CD4-positive, alpha-beta T cell treated with Interleukin-10 for 1 hour (primary cell): ENCODE measurements around the gene SIL1.
"Not testable (repeated sequence)": the region's sequence is repeated elsewhere in the genome, so short reads cannot be mapped to it uniquely, and the experiment has no call there.

ENCODE experiments used
- DNase-seq: peaks from one replicate; pipeline ENCODE4 v3.0.0-alpha.2; 2020

SIL1 gene

GRCh38 chr5:138935466-138935865 lies 262.7 kb downstream of the SIL1 start:
- DNase-seq = no peak

- no peak for DNase-seq
Measured at GRCh38 chr5:138934971-138935370, 263.2 kb downstream of the SIL1 start.

GRCh38 chr5:138933522-138934290 lies 264.5 kb downstream of the SIL1 start:
- DNase-seq = no peak

- DNase-seq = no peak
Measured at GRCh38 chr5:138932171-138932810, 265.9 kb downstream of the SIL1 start.

GRCh38 chr5:138930371-138931097 lies 267.6 kb downstream of the SIL1 start:
- no peak for DNase-seq

- DNase-seq = no peak
Measured at GRCh38 chr5:138929571-138929955, 268.6 kb downstream of the SIL1 start.

GRCh38 chr5:138927979-138928378 lies 270.2 kb downstream of the SIL1 start:
- DNase-seq = no peak

- no peak for DNase-seq
Measured at GRCh38 chr5:138927544-138927943, 270.6 kb downstream of the SIL1 start.

GRCh38 chr5:138926688-138927448 lies 271.3 kb downstream of the SIL1 start:
- DNase-seq = no peak

GRCh38 chr5:138926257-138926656 lies 271.9 kb downstream of the SIL1 start:
- DNase-seq = no peak

- DNase-seq = no peak
Measured at GRCh38 chr5:138925090-138925635, 273.0 kb downstream of the SIL1 start.

- no peak for DNase-seq
Measured at GRCh38 chr5:138922494-138922893, 275.7 kb downstream of the SIL1 start.

GRCh38 chr5:138921362-138921761 lies 276.8 kb downstream of the SIL1 start:
- DNase-seq = not testable (repeated sequence)

GRCh38 chr5:138920181-138920580 lies 278.0 kb downstream of the SIL1 start:
- DNase-seq = no peak

- no peak for DNase-seq
Measured at GRCh38 chr5:138918686-138919085, 279.5 kb downstream of the SIL1 start.

- DNase-seq = no peak
Measured at GRCh38 chr5:138914338-138914737, 283.8 kb downstream of the SIL1 start.

GRCh38 chr5:138913773-138914172 lies 284.4 kb downstream of the SIL1 start:
- DNase-seq = no peak

- DNase-seq = no peak
Measured at GRCh38 chr5:138912093-138912492, 286.1 kb downstream of the SIL1 start.

- no peak for DNase-seq
Measured at GRCh38 chr5:138911441-138911840, 286.7 kb downstream of the SIL1 start.

GRCh38 chr5:138910546-138911185 lies 287.5 kb downstream of the SIL1 start:
- DNase-seq = no peak

- DNase-seq = no peak
Measured at GRCh38 chr5:138909734-138910133, 288.4 kb downstream of the SIL1 start.

- DNase-seq = no peak
Measured at GRCh38 chr5:138905541-138905940, 292.6 kb downstream of the SIL1 start.
